Globus pallidus (tissue), 1 donor: ENCODE data around the gene CEP128.
A peak's percentile ranks its signal among the peaks of the same experiment; 100 is the strongest.

Source experiments
- DNase-seq: peaks from one replicate; pipeline ENCODE4 v3.0.0-alpha.2; 2015; ENCODE audit warnings: low spot score

CEP128 gene

GRCh38 chr14:80901822-80902221, 39.7 kb downstream of the CEP128 start:
- no peak for DNase-seq

- DNase-seq, result no peak
These were observed 40.3 kb downstream of the CEP128 start for GRCh38 chr14:80901260-80901659.

GRCh38 chr14:80872645-80873044, 68.9 kb downstream of the CEP128 start:
- DNase-seq, result no peak

GRCh38 chr14:80868260-80868659, 73.3 kb downstream of the CEP128 start:
- no peak for DNase-seq

GRCh38 chr14:80867798-80868197, 73.7 kb downstream of the CEP128 start:
- no peak for DNase-seq

- no peak for DNase-seq
These were observed 74.4 kb downstream of the CEP128 start for GRCh38 chr14:80867091-80867490.

- DNase-seq, result no peak
These were observed 76.0 kb downstream of the CEP128 start for GRCh38 chr14:80865565-80865964.

- DNase-seq, result no peak
These were observed 78.6 kb downstream of the CEP128 start for GRCh38 chr14:80862983-80863382.

- DNase-seq, result no peak
These were observed 79.0 kb downstream of the CEP128 start for GRCh38 chr14:80862541-80862940.

GRCh38 chr14:80850197-80850814, 91.2 kb downstream of the CEP128 start:
- peak; percentile 36 for DNase-seq

GRCh38 chr14:80847070-80847469, 94.5 kb downstream of the CEP128 start:
- no peak for DNase-seq

GRCh38 chr14:80845856-80846255, 95.7 kb downstream of the CEP128 start:
- no peak for DNase-seq

GRCh38 chr14:80844872-80845271, 96.7 kb downstream of the CEP128 start:
- no peak for DNase-seq

GRCh38 chr14:80839743-80840142, 101.8 kb downstream of the CEP128 start:
- DNase-seq, result no peak

GRCh38 chr14:80809663-80810062, 131.9 kb downstream of the CEP128 start:
- no peak for DNase-seq

- no peak for DNase-seq
These were observed 136.4 kb downstream of the CEP128 start for GRCh38 chr14:80805136-80805535.

- DNase-seq, result no peak
These were observed 142.7 kb downstream of the CEP128 start for GRCh38 chr14:80798878-80799277.

- no peak for DNase-seq
These were observed 143.3 kb downstream of the CEP128 start for GRCh38 chr14:80798211-80798610.

GRCh38 chr14:80792771-80793170, 148.8 kb downstream of the CEP128 start:
- DNase-seq, result no peak

- no peak for DNase-seq
These were observed 153.7 kb downstream of the CEP128 start for GRCh38 chr14:80787876-80788275.

GRCh38 chr14:80784820-80785219, 156.7 kb downstream of the CEP128 start:
- peak; percentile 36 for DNase-seq

GRCh38 chr14:80781972-80782367, 159.6 kb downstream of the CEP128 start:
- DNase-seq, result no peak

- no peak for DNase-seq
These were observed 161.0 kb downstream of the CEP128 start for GRCh38 chr14:80780500-80780899.

- no peak for DNase-seq
These were observed 164.9 kb downstream of the CEP128 start for GRCh38 chr14:80776657-80777056.

- DNase-seq, result no peak
These were observed 165.4 kb downstream of the CEP128 start for GRCh38 chr14:80776186-80776585.
